SK-N-SH treated with all-trans-retinoic acid at 6 μM for 48 hours (cell line): ENCODE measurements around the gene MICAL1.

Source experiments
- ATAC-seq: fragments of 200-7000 bp; cut with Tn5 transposase; 3 replicates; pipeline ENCODE4 v1.9.1; 2020; ENCODE audit warnings: mild to moderate bottlenecking, moderate library complexity
- ARNTL ChIP-seq: fragments of 450-650 bp; formaldehyde crosslinking; IDR thresholded peaks from 2 replicates; pipeline ENCODE4 v1.5.0; 2020; ENCODE audit warnings: low read depth, mild to moderate bottlenecking, moderate library complexity, borderline replicate concordance
- BACH2 ChIP-seq: fragments of 250-450 bp; sonication (Bioruptor Pico); IDR thresholded peaks from 2 replicates; pipeline ENCODE4 v1.9.0; 2021; ENCODE audit warnings: mild to moderate bottlenecking, borderline replicate concordance
- CREB5 ChIP-seq: fragments of 250-450 bp; sonication (Bioruptor Pico); IDR thresholded peaks from 2 replicates; pipeline ENCODE4 v1.5.1; 2020; ENCODE audit warnings: low read depth, mild to moderate bottlenecking, moderate library complexity
- CSDC2 ChIP-seq: fragments of 250-450 bp; sonication (Bioruptor Pico); IDR thresholded peaks from 2 replicates; pipeline ENCODE4 v1.5.0; 2020; ENCODE audit warnings: mild to moderate bottlenecking, moderate library complexity
- CSRNP3 ChIP-seq: fragments of 250-450 bp; sonication (Bioruptor Pico); IDR thresholded peaks from 2 replicates; pipeline ENCODE4 v1.5.1; 2021; ENCODE audit warnings: mild to moderate bottlenecking, moderate library complexity
- ESRRG ChIP-seq: fragments of 250-450 bp; sonication (Bioruptor Pico); IDR thresholded peaks from 2 replicates; pipeline ENCODE4 v1.6.1; 2021; ENCODE audit warnings: mild to moderate bottlenecking
- GLIS3 ChIP-seq: fragments of 250-450 bp; sonication (Bioruptor Pico); IDR thresholded peaks from 2 replicates; pipeline ENCODE4 v1.5.0; 2020; ENCODE audit warnings: mild to moderate bottlenecking, moderate library complexity
- ISL1 ChIP-seq: fragments of 250-450 bp; sonication (Bioruptor Pico); IDR thresholded peaks from 2 replicates; pipeline ENCODE4 v2.1.2; 2022; ENCODE audit warnings: mild to moderate bottlenecking, moderate library complexity
- OSR1 ChIP-seq: fragments of 250-450 bp; sonication (Bioruptor Pico); IDR thresholded peaks from 2 replicates; pipeline ENCODE4 v1.8.0; 2022; ENCODE audit warnings: moderate library complexity, mild to moderate bottlenecking, inconsistent platforms
- PATZ1 ChIP-seq: fragments of 250-450 bp; sonication (Bioruptor Pico); IDR thresholded peaks from 2 replicates; pipeline ENCODE4 v1.8.0; 2020; ENCODE audit warnings: mild to moderate bottlenecking, moderate library complexity, borderline replicate concordance
- POU6F1 ChIP-seq: fragments of 250-450 bp; sonication (Bioruptor Pico); IDR thresholded peaks from 2 replicates; pipeline ENCODE4 v1.8.0; 2021; ENCODE audit warnings: low read depth, mild to moderate bottlenecking, moderate library complexity, borderline replicate concordance
- PPARA ChIP-seq: fragments of 250-450 bp; sonication (Bioruptor Pico); IDR thresholded peaks from 2 replicates; pipeline ENCODE4 v1.5.0; 2020; ENCODE audit warnings: mild to moderate bottlenecking, borderline replicate concordance
- RARB ChIP-seq: fragments of 250-450 bp; sonication (Bioruptor Pico); IDR thresholded peaks from 2 replicates; pipeline ENCODE4 v1.8.0; 2021; ENCODE audit warnings: mild to moderate bottlenecking, moderate library complexity
- SNAI2 ChIP-seq: fragments of 250-450 bp; sonication (Bioruptor Pico); IDR thresholded peaks from 2 replicates; pipeline ENCODE4 v1.5.0; 2020; ENCODE audit warnings: mild to moderate bottlenecking, moderate library complexity
- TCF4 ChIP-seq: fragments of 250-450 bp; sonication (Bioruptor Pico); IDR thresholded peaks from 2 replicates; pipeline ENCODE4 v1.8.0; 2021; ENCODE audit warnings: mild to moderate bottlenecking, moderate library complexity, borderline replicate concordance
- TOX ChIP-seq: fragments of 250-450 bp; sonication (Bioruptor Pico); IDR thresholded peaks from 2 replicates; pipeline ENCODE4 v1.8.0; 2021; ENCODE audit warnings: mild to moderate bottlenecking, moderate library complexity, borderline replicate concordance
- ZC3H10 ChIP-seq: fragments of 250-450 bp; sonication (Bioruptor Pico); IDR thresholded peaks from 2 replicates; pipeline ENCODE4 v1.5.1; 2021; ENCODE audit warnings: mild to moderate bottlenecking, moderate library complexity
- ZFP3 ChIP-seq: fragments of 250-450 bp; sonication (Bioruptor Pico); IDR thresholded peaks from 2 replicates; pipeline ENCODE4 v1.5.0; 2020; ENCODE audit warnings: mild to moderate bottlenecking, moderate library complexity
- ZFP30 ChIP-seq: fragments of 450-650 bp; formaldehyde crosslinking; IDR thresholded peaks from 2 replicates; pipeline ENCODE4 v1.5.0; 2022; ENCODE audit warnings: mild to moderate bottlenecking, moderate library complexity
- ZNF70 ChIP-seq: fragments of 450-650 bp; formaldehyde crosslinking; IDR thresholded peaks from 2 replicates; pipeline ENCODE4 v1.5.0; 2020; ENCODE audit warnings: mild to moderate bottlenecking, moderate library complexity
- ZNF8 ChIP-seq: fragments of 450-650 bp; formaldehyde crosslinking; IDR thresholded peaks from 2 replicates; pipeline ENCODE4 v1.5.0; 2020; ENCODE audit warnings: mild to moderate bottlenecking, moderate library complexity

The MICAL1 gene

GRCh38 chr6:109484122-109484521 is 28.6 kb upstream of the MICAL1 start:
- no peak for ATAC-seq
- TF ChIP-seq ZFP30 (CRISPR knock-in tag), result no peak
- TF ChIP-seq PPARA, result no peak
- no peak for TF ChIP-seq SNAI2
- TF ChIP-seq CREB5, result no peak
- no peak for TF ChIP-seq CSDC2 (CRISPR knock-in tag)
- TF ChIP-seq ZNF8 (CRISPR knock-in tag), result no peak
- no peak for TF ChIP-seq ESRRG (CRISPR knock-in tag)
- no peak for TF ChIP-seq OSR1 (CRISPR knock-in tag)
- no peak for TF ChIP-seq POU6F1 (CRISPR knock-in tag)
- no peak for TF ChIP-seq ISL1 (CRISPR knock-in tag)
- no peak for TF ChIP-seq TOX (CRISPR knock-in tag)
- TF ChIP-seq ARNTL (CRISPR knock-in tag), result no peak
- TF ChIP-seq ZC3H10, result no peak
- no peak for TF ChIP-seq ZFP3 (CRISPR knock-in tag)
- TF ChIP-seq TCF4 (CRISPR knock-in tag), result no peak
- TF ChIP-seq RARB, result no peak

- no peak for TF ChIP-seq GLIS3 (CRISPR knock-in tag)
- TF ChIP-seq BACH2 (CRISPR knock-in tag), result no peak
- no peak for TF ChIP-seq TOX (CRISPR knock-in tag)
- TF ChIP-seq PATZ1 (CRISPR knock-in tag), result no peak
- no peak for TF ChIP-seq CSRNP3 (CRISPR knock-in tag)
- no peak for TF ChIP-seq PPARA
- TF ChIP-seq ZC3H10, result no peak
- no peak for TF ChIP-seq ZFP30 (CRISPR knock-in tag)
- TF ChIP-seq ISL1 (CRISPR knock-in tag), result no peak
- no peak for TF ChIP-seq ESRRG (CRISPR knock-in tag)
- TF ChIP-seq ZFP3 (CRISPR knock-in tag), result no peak
- no peak for TF ChIP-seq RARB
- TF ChIP-seq ARNTL (CRISPR knock-in tag), result no peak
- no peak for TF ChIP-seq CSDC2 (CRISPR knock-in tag)
- TF ChIP-seq ZNF8 (CRISPR knock-in tag), result no peak
- no peak for TF ChIP-seq OSR1 (CRISPR knock-in tag)
- 0 out of 3 replicates have a peak, but pooled peaks have one; percentile 3 for ATAC-seq
These were observed 28.1 kb upstream of the MICAL1 start for GRCh38 chr6:109483735-109484057.

- TF ChIP-seq ZNF70 (CRISPR knock-in tag) (no peak), ZFP3 (CRISPR knock-in tag) (no peak), CSDC2 (CRISPR knock-in tag) (no peak), ZC3H10 (no peak), TOX (CRISPR knock-in tag) (no peak), ZNF8 (CRISPR knock-in tag) (no peak), CREB5 (no peak)
- peak; percentile 96 for ATAC-seq
These were observed 27.5 kb upstream of the MICAL1 start, which contains the start of gene ZBTB24 for GRCh38 chr6:109482905-109483734. Gene ZBTB24 (minus strand): TSS chr6:109483219. CDS start chr6:109482026, 1,193 bp downstream.
